Ishikawa (cell line): ENCODE results near the gene USP2.

Experiments
- CEBPB ChIP-seq: IDR thresholded peaks from 2 replicates; pipeline ENCODE4 v1.6.1; 2012
- CREB1 ChIP-seq: IDR thresholded peaks from 2 replicates; pipeline ENCODE4 v1.6.1; 2012; ENCODE audit warnings: low read depth
- EGR1 ChIP-seq: IDR thresholded peaks from 2 replicates; pipeline ENCODE4 v1.6.1; 2012
- EP300 ChIP-seq: IDR thresholded peaks from 2 replicates; pipeline ENCODE4 v1.6.1; 2012; ENCODE audit warnings: borderline replicate concordance
- FOXM1 ChIP-seq: IDR thresholded peaks from 2 replicates; pipeline ENCODE4 v1.6.1; 2012; ENCODE audit warnings: low read depth, borderline replicate concordance
- MAX ChIP-seq: IDR thresholded peaks from 2 replicates; pipeline ENCODE4 v1.6.1; 2012
- RAD21 ChIP-seq: IDR thresholded peaks from 2 replicates; pipeline ENCODE4 v1.6.1; 2012; ENCODE audit warnings: low read depth
- TAF1 ChIP-seq: IDR thresholded peaks from 2 replicates; pipeline ENCODE4 v1.6.1; 2012; ENCODE audit warnings: low read depth, mild to moderate bottlenecking
- TCF12 ChIP-seq: IDR thresholded peaks from 2 replicates; pipeline ENCODE4 v1.6.1; 2012; ENCODE audit warnings: low read depth
- TEAD4 ChIP-seq: IDR thresholded peaks from 2 replicates; pipeline ENCODE4 v1.6.1; 2012
- YY1 ChIP-seq: IDR thresholded peaks from 2 replicates; pipeline ENCODE4 v1.6.1; 2012; ENCODE audit warnings: low read depth
- ZBTB7A ChIP-seq: IDR thresholded peaks from 2 replicates; pipeline ENCODE4 v1.6.1; 2012; ENCODE audit warnings: low read depth
- TF ChIP-seq, protein P1 (sequence below): IDR thresholded peaks from 2 replicates; pipeline ENCODE4 v1.6.1; 2012
- TF ChIP-seq, protein P2 (sequence below): IDR thresholded peaks from 2 replicates; pipeline ENCODE4 v1.6.1; 2012; ENCODE audit warnings: low read depth, mild to moderate bottlenecking

DNA sequence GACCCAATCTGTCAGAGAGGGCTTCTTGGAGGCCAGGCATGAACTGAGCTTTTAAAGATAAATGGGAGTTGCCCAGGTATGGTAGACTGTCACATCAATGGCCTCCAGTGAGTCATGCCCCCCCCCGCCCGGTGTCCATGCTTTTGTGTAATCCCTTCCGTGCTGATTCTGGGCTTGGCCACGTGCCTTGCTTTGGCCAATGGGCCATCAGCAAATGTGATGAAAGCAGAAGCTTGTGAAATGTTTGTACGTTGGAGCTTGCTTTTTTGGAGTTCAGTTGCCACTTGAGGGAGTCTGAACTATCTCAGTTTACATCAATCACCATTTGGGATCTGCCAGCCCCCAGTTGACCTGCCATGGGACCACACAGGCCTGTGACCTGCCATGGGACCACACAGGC, 45.8 kb upstream of the USP2 start:
- no peak for TF ChIP-seq RAD21
- TF ChIP-seq YY1 = no peak
- TF ChIP-seq EP300 = no peak
- no peak for TF ChIP-seq EGR1
- TF ChIP-seq CREB1 = no peak
- TF ChIP-seq FOXM1 = no peak
- TF ChIP-seq ZBTB7A = no peak
- TF ChIP-seq TEAD4 = no peak
- TF ChIP-seq, protein P1, sequence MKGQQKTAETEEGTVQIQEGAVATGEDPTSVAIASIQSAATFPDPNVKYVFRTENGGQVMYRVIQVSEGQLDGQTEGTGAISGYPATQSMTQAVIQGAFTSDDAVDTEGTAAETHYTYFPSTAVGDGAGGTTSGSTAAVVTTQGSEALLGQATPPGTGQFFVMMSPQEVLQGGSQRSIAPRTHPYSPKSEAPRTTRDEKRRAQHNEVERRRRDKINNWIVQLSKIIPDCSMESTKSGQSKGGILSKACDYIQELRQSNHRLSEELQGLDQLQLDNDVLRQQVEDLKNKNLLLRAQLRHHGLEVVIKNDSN = no peak
- TF ChIP-seq, protein P2, sequence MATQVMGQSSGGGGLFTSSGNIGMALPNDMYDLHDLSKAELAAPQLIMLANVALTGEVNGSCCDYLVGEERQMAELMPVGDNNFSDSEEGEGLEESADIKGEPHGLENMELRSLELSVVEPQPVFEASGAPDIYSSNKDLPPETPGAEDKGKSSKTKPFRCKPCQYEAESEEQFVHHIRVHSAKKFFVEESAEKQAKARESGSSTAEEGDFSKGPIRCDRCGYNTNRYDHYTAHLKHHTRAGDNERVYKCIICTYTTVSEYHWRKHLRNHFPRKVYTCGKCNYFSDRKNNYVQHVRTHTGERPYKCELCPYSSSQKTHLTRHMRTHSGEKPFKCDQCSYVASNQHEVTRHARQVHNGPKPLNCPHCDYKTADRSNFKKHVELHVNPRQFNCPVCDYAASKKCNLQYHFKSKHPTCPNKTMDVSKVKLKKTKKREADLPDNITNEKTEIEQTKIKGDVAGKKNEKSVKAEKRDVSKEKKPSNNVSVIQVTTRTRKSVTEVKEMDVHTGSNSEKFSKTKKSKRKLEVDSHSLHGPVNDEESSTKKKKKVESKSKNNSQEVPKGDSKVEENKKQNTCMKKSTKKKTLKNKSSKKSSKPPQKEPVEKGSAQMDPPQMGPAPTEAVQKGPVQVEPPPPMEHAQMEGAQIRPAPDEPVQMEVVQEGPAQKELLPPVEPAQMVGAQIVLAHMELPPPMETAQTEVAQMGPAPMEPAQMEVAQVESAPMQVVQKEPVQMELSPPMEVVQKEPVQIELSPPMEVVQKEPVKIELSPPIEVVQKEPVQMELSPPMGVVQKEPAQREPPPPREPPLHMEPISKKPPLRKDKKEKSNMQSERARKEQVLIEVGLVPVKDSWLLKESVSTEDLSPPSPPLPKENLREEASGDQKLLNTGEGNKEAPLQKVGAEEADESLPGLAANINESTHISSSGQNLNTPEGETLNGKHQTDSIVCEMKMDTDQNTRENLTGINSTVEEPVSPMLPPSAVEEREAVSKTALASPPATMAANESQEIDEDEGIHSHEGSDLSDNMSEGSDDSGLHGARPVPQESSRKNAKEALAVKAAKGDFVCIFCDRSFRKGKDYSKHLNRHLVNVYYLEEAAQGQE = no peak
- no peak for TF ChIP-seq TAF1
- TF ChIP-seq CEBPB = no peak
- no peak for TF ChIP-seq MAX
- TF ChIP-seq TCF12 = no peak
